Right lobe of liver (tissue), 6 donors: ENCODE results near the gene SAMD11. TPM values are rescaled to one million over a fixed set of nuclear protein-coding genes. Genes with fewer than 3 reads are reported as not detected.
"Not testable (repeated sequence)": the region's sequence is repeated elsewhere in the genome, so short reads cannot be mapped to it uniquely, and the experiment has no call there.

Experiments
- ATAC-seq, 4 donors: fragments of 200-7000 bp; cut with Tn5 transposase; one replicate each; pipeline ENCODE4 v1.9.1; 2020; ENCODE audit warnings: mild to moderate bottlenecking in 4 of 4, moderate library complexity in 4 of 4
- DNase-seq, 3 donors: peaks; one replicate each; pipeline ENCODE4 v3.0.0-alpha.2; 2020
- H3K27ac ChIP-seq, 3 donors: fragments of 200-600 bp; one replicate each; pipeline ENCODE4 v1.8.0; 2022
- H3K27me3 ChIP-seq, 2 donors: fragments of 200-600 bp; one replicate each; pipeline ENCODE4 v1.8.0; 2022
- H3K36me3 ChIP-seq, 4 donors: fragments of 200-600 bp; sonication (generic) in 1 of 4; one replicate each; pipeline versions ENCODE4 v1.5.1 to v1.8.0; 2017 to 2022; ENCODE audit warnings: control low read depth in 1 of 4
- H3K4me1 ChIP-seq, 4 donors: fragments of 200-600 bp; sonication (generic) in 1 of 4; one replicate each; pipeline versions ENCODE4 v1.5.1 to v1.8.0; 2017 to 2022; ENCODE audit warnings: control low read depth in 1 of 4
- H3K4me3 ChIP-seq, 3 donors: fragments of 200-600 bp; one replicate each; pipeline ENCODE4 v1.8.0; 2022
- H3K9me3 ChIP-seq, 4 donors: fragments of 200-600 bp; sonication (generic) in 1 of 4; one replicate each; pipeline versions ENCODE4 v1.5.1 to v1.8.0; 2017 to 2022; ENCODE audit warnings: control low read depth in 1 of 4
- CTCF ChIP-seq, 4 donors: fragments of 200-600 bp in 3 of 4; fragments of 450-650 bp in 1 of 4; IDR thresholded peaks; one replicate each; pipeline versions ENCODE4 v1.5.1 to v1.8.0; 2016 to 2022; ENCODE audit warnings: antibody characterized with exemption in 4 of 4, mild to moderate bottlenecking in 2 of 4
- POLR2A ChIP-seq: fragments of 450-650 bp; IDR thresholded peaks from one replicate; pipeline ENCODE4 v1.6.1; 2017; ENCODE audit warnings: antibody characterized with exemption, mild to moderate bottlenecking
- WGBS: methylation state at CpG from one replicate; pipeline ENCODE4 v1.1.6; 2018; ENCODE audit warnings: low coverage, low lambda C conversion rate; ENCODE audit not compliant: insufficient coverage; ENCODE audit errors: missing lambda C conversion rate; 5-methylcytosine and 5-hydroxymethylcytosine counted together
- intact Hi-C, 2 donors: fragments of 100-400 bp; cut with DNase I; formaldehyde crosslinking; loops; one replicate each; pipeline versions ENCODE4 v1.11.2 to v1.14.1; 2022
- total RNA-seq, 6 experiments: library from RNA; depleted of rRNA in 2 of 6; stranded (reverse); fragments of >200 nt in 2 of 6; fragmentation: NEBNext Ultra II Directional in 3 of 6; extraction: Animal tissue kit (Norgen Biotek cat#: 25700) in 3 of 6; gene quantifications; one replicate each; pipeline versions ENCODE4 v1.1.0 to v1.2.4, GENCODE V29; 2016 to 2023
- donor health status: DM: no; HTN: yes; CAD: no.
- donor health status: DM: no; HTN: no; CAD: no.
- donor health status: DM: no; HTN: no; CAD: no.
- donor health status: DM: no; HTN: yes; CAD: no.
- donor health status: DM: no; HTN: yes; CAD: no.

The SAMD11 gene
- total RNA-seq, 6 experiments from 2014 or later: 2.1 to 4.3 (median 3.7) TPM

- no peak for DNase-seq
- H3K27me3 ChIP-seq: no peaks in the 10 kb centered on the region
- intact Hi-C loops: loop anchor here in 1 of 2 donors (10.0 kb wide), 1 partner anchor 80 kb away; no protein-coding TSS in a partner anchor
- no peaks in the 10 kb centered on the region for H3K9me3 ChIP-seq
- no peak overlapping the region for H3K27ac ChIP-seq
- TF ChIP-seq POLR2A (no peak), CTCF (IDR thresholded peaks at IDR 0.05) (no peak)
- no peak for ATAC-seq
- no peaks in the 10 kb centered on the region for H3K4me1 ChIP-seq
- H3K4me3 ChIP-seq: no peak overlapping the region
- H3K36me3 ChIP-seq: no peaks in the 10 kb centered on the region
- WGBS: 69% methylated on average over 9 of the region's 13 CpGs
Measured at GRCh38 chr1:985126-985525, 61.4 kb downstream of the SAMD11 start.

- H3K9me3 ChIP-seq, ATAC-seq, H3K4me1 ChIP-seq, H3K4me3 ChIP-seq, H3K27ac ChIP-seq, DNase-seq, H3K36me3 ChIP-seq, H3K27me3 ChIP-seq: not testable (repeated sequence)
- WGBS: 64% methylated on average over 5 of the region's 5 CpGs
- intact Hi-C loops: loop anchor here in 1 of 2 donors (10.0 kb wide), 1 partner anchor 77 kb away; no protein-coding TSS in a partner anchor
Measured at GRCh38 chr1:988061-988460, 64.3 kb downstream of the SAMD11 start.

GRCh38 chr1:991275-991674, 67.6 kb downstream of the SAMD11 start:
- H3K4me3 ChIP-seq, H3K27me3 ChIP-seq, H3K27ac ChIP-seq, H3K36me3 ChIP-seq, H3K9me3 ChIP-seq, H3K4me1 ChIP-seq, DNase-seq, ATAC-seq, intact Hi-C loops: not testable (repeated sequence)
- WGBS: 82% methylated on average over 5 of the region's 6 CpGs

- Histone ChIP-seq H3K36me3 (no peaks in the 10 kb centered on the region), H3K4me1 (no peaks in the 10 kb centered on the region), H3K27ac (no peak overlapping the region), H3K9me3 (no peaks in the 10 kb centered on the region), H3K4me3 (no peak overlapping the region), H3K27me3 (no peaks in the 10 kb centered on the region)
- no peak for TF ChIP-seq POLR2A
- no peak for TF ChIP-seq CTCF (IDR thresholded peaks at IDR 0.05)
- DNase-seq (no peak), ATAC-seq (no peak)
- intact Hi-C loops: no loop called here
- 93% methylated on average over 9 of the region's 10 CpGs for WGBS
Measured at GRCh38 chr1:991895-992294, 68.2 kb downstream of the SAMD11 start.

GRCh38 chr1:992362-992761, 68.6 kb downstream of the SAMD11 start:
- no peak overlapping the region for H3K4me3 ChIP-seq
- no peak for ATAC-seq
- no peaks in the 10 kb centered on the region for H3K9me3 ChIP-seq
- no peaks in the 10 kb centered on the region for H3K4me1 ChIP-seq
- whole genome bisulfite sequencing: 91% methylated on average over 7 of the region's 7 CpGs
- H3K27me3 ChIP-seq: peaks cover 0 to under 1% of the 10 kb centered on the region in 2 donors
- TF ChIP-seq POLR2A (no peak), CTCF (IDR thresholded peaks at IDR 0.05) (no peak)
- no peak for DNase-seq
- H3K27ac ChIP-seq: no peak overlapping the region
- no peaks in the 10 kb centered on the region for H3K36me3 ChIP-seq
- intact Hi-C loops: no loop called here
